Right lobe of liver (tissue), 4 donors: ENCODE results near the gene TEAD2.

Experiments
- CTCF ChIP-seq, 4 donors: fragments of 200-600 bp in 3 of 4; fragments of 450-650 bp in 1 of 4; IDR thresholded peaks; one replicate each; pipeline versions ENCODE4 v1.5.1 to v1.8.0; 2016 to 2022; ENCODE audit warnings: antibody characterized with exemption in 4 of 4, mild to moderate bottlenecking in 2 of 4
- POLR2A ChIP-seq: fragments of 450-650 bp; IDR thresholded peaks from one replicate; pipeline ENCODE4 v1.6.1; 2017; ENCODE audit warnings: antibody characterized with exemption, mild to moderate bottlenecking
- donor health status: DM: no; HTN: no; CAD: no.
- donor health status: DM: no; HTN: no; CAD: no.
- donor health status: DM: no; HTN: yes; CAD: no.

GRCh38 chr19:49390929-49391359 is 28.7 kb upstream of the TEAD2 start:
- no peak for TF ChIP-seq CTCF (IDR thresholded peaks at IDR 0.05)
- no peak for TF ChIP-seq POLR2A
